ENCODE results near the gene DMD.

DMD gene

GRCh38 chrX:31293409-31293808 is 1917.9 kb downstream of the DMD start:
- Histone ChIP-seq H3K9ac (ENCODE audit: low read length) (no peak overlapping the region), H3K4me2 (ENCODE audit: low read depth, low read length) (no peak overlapping the region), H2AFZ (ENCODE audit: low read length) (no peak overlapping the region), H3K79me2 (ENCODE audit: low read length) (no peaks in the 10 kb centered on the region), H3F3A (ENCODE audit: insufficient read depth, low read length) (no peaks in the 10 kb centered on the region), H3K4me1 (ENCODE audit: low read length) (no peaks in the 10 kb centered on the region), H3K27ac (ENCODE audit: low read length) (no peak overlapping the region), H3K36me3 (replicated peaks; ENCODE audit: insufficient read depth, low read length) (no peaks in the 10 kb centered on the region), H3K9me3 (replicated peaks; ENCODE audit: insufficient read depth, low read length) (no peaks in the 10 kb centered on the region), H4K20me1 (ENCODE audit: insufficient read depth, low read length) (no peaks in the 10 kb centered on the region), H3K4me3 (ENCODE audit: low read length) (no peak overlapping the region), H3K9me2 (replicated peaks; ENCODE audit: insufficient read depth, low read length) (no peaks in the 10 kb centered on the region), H3K27me3 (replicated peaks; ENCODE audit: insufficient read depth, low read length) (no peaks in the 10 kb centered on the region)
- no peak for DNase-seq
- TF ChIP-seq EZH2 (optimal IDR thresholded peaks at IDR 0.05; ENCODE audit: low read depth, low read length) (no peak), EZH2phosphoT487 (IDR thresholded peaks at IDR 0.05; ENCODE audit: low read length) (no peak)
- TF ChIP-seq, protein P1, sequence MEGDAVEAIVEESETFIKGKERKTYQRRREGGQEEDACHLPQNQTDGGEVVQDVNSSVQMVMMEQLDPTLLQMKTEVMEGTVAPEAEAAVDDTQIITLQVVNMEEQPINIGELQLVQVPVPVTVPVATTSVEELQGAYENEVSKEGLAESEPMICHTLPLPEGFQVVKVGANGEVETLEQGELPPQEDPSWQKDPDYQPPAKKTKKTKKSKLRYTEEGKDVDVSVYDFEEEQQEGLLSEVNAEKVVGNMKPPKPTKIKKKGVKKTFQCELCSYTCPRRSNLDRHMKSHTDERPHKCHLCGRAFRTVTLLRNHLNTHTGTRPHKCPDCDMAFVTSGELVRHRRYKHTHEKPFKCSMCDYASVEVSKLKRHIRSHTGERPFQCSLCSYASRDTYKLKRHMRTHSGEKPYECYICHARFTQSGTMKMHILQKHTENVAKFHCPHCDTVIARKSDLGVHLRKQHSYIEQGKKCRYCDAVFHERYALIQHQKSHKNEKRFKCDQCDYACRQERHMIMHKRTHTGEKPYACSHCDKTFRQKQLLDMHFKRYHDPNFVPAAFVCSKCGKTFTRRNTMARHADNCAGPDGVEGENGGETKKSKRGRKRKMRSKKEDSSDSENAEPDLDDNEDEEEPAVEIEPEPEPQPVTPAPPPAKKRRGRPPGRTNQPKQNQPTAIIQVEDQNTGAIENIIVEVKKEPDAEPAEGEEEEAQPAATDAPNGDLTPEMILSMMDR (IDR thresholded peaks at IDR 0.05; ENCODE audit: low read length): no peak

GRCh38 chrX:31291131-31291530 is 1920.2 kb downstream of the DMD start:
- Histone ChIP-seq H3K36me3 (replicated peaks; ENCODE audit: insufficient read depth, low read length) (no peaks in the 10 kb centered on the region), H3F3A (ENCODE audit: insufficient read depth, low read length) (no peaks in the 10 kb centered on the region), H3K4me1 (ENCODE audit: low read length) (no peaks in the 10 kb centered on the region), H3K4me3 (ENCODE audit: low read length) (no peak overlapping the region), H3K27ac (ENCODE audit: low read length) (no peak overlapping the region), H4K20me1 (ENCODE audit: insufficient read depth, low read length) (no peaks in the 10 kb centered on the region), H3K9ac (ENCODE audit: low read length) (no peak overlapping the region), H3K9me3 (replicated peaks; ENCODE audit: insufficient read depth, low read length) (no peaks in the 10 kb centered on the region), H3K4me2 (ENCODE audit: low read depth, low read length) (no peak overlapping the region), H3K27me3 (replicated peaks; ENCODE audit: insufficient read depth, low read length) (no peaks in the 10 kb centered on the region), H3K9me2 (replicated peaks; ENCODE audit: insufficient read depth, low read length) (no peaks in the 10 kb centered on the region), H3K79me2 (ENCODE audit: low read length) (no peaks in the 10 kb centered on the region), H2AFZ (ENCODE audit: low read length) (no peak overlapping the region)
- TF ChIP-seq EZH2phosphoT487 (IDR thresholded peaks at IDR 0.05; ENCODE audit: low read length) (no peak), EZH2 (optimal IDR thresholded peaks at IDR 0.05; ENCODE audit: low read depth, low read length) (no peak)
- TF ChIP-seq, protein P1 (IDR thresholded peaks at IDR 0.05; ENCODE audit: low read length): no peak
- no peak for DNase-seq

- no peak overlapping the region for H2AFZ ChIP-seq (ENCODE audit: low read length)
- H3K9me3 ChIP-seq (replicated peaks; ENCODE audit: insufficient read depth, low read length): no peaks in the 10 kb centered on the region
- H3K27ac ChIP-seq (ENCODE audit: low read length): no peak overlapping the region
- no peaks in the 10 kb centered on the region for H4K20me1 ChIP-seq (ENCODE audit: insufficient read depth, low read length)
- H3K27me3 ChIP-seq (replicated peaks; ENCODE audit: insufficient read depth, low read length): no peaks in the 10 kb centered on the region
- H3K4me2 ChIP-seq (ENCODE audit: low read depth, low read length): no peak overlapping the region
- TF ChIP-seq EZH2phosphoT487 (IDR thresholded peaks at IDR 0.05; ENCODE audit: low read length) (no peak), EZH2 (optimal IDR thresholded peaks at IDR 0.05; ENCODE audit: low read depth, low read length) (no peak)
- TF ChIP-seq, protein P1 (IDR thresholded peaks at IDR 0.05; ENCODE audit: low read length): no peak
- H3K9ac ChIP-seq (ENCODE audit: low read length): no peak overlapping the region
- H3K79me2 ChIP-seq (ENCODE audit: low read length): no peaks in the 10 kb centered on the region
- no peaks in the 10 kb centered on the region for H3F3A ChIP-seq (ENCODE audit: insufficient read depth, low read length)
- H3K36me3 ChIP-seq (replicated peaks; ENCODE audit: insufficient read depth, low read length): no peaks in the 10 kb centered on the region
- DNase-seq: no peak
- no peak overlapping the region for H3K4me3 ChIP-seq (ENCODE audit: low read length)
- H3K9me2 ChIP-seq (replicated peaks; ENCODE audit: insufficient read depth, low read length): no peaks in the 10 kb centered on the region
- no peaks in the 10 kb centered on the region for H3K4me1 ChIP-seq (ENCODE audit: low read length)
These were observed 1923.5 kb downstream of the DMD start for GRCh38 chrX:31287861-31288260.

Measured in MM.1S (cell line).